HG03520 (cell line): ENCODE results near the gene UBE2J2.

Experiments
- ATAC-seq: cut with Tn5 transposase; IDR thresholded peaks from one replicate; pipeline ENCODE4 v1.9.1; 2021; ENCODE audit warnings: mild to moderate bottlenecking, moderate library complexity; ENCODE audit not compliant: unreplicated experiment

UBE2J2 gene

DNA sequence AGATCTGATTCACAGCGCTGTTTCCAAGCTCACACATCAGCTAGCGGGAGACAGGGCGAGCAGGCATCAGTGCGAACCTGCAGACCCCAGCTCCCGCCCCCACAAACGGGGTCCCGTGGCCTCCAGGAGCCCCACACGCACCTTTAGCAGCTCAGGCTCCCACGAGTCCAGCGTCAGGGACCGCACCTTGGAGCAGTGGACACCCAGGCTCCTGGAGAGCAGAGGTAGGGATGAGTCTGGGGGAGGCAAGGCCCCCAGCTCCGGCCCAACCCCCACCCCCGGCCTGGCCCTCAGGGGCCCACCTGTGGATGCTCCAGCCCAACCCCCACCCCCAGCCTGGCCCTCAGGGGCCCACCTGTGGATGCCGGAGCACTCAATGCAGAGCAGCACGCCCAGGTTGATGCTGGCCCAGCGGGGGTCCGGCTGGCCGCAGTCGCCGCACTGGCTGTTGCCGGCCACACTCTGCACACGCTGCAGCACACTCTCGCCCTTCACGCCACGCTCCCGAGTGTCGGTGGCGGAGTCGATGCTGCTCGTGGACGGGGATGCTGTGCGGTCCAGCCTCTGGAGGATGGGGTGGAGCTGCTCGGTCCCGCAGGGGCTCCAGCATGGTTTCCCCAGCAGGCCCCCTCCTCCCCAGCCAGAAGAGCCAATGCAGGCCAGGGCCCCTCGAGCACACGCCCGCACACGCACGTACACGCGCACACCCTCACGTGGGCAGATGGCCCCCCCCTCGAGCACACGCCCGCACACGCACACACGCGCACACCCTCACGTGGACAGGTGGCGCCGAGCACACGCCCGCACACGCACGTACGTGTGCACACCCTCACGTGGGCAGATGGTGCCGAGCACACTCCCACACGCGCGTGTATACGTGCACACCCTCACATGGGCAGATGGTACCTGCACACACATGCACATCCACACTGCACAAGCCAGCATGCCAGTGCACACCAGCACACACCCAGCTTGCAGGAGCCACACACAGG, 22.7 kb upstream of the UBE2J2 start:
- no peak for ATAC-seq

DNA sequence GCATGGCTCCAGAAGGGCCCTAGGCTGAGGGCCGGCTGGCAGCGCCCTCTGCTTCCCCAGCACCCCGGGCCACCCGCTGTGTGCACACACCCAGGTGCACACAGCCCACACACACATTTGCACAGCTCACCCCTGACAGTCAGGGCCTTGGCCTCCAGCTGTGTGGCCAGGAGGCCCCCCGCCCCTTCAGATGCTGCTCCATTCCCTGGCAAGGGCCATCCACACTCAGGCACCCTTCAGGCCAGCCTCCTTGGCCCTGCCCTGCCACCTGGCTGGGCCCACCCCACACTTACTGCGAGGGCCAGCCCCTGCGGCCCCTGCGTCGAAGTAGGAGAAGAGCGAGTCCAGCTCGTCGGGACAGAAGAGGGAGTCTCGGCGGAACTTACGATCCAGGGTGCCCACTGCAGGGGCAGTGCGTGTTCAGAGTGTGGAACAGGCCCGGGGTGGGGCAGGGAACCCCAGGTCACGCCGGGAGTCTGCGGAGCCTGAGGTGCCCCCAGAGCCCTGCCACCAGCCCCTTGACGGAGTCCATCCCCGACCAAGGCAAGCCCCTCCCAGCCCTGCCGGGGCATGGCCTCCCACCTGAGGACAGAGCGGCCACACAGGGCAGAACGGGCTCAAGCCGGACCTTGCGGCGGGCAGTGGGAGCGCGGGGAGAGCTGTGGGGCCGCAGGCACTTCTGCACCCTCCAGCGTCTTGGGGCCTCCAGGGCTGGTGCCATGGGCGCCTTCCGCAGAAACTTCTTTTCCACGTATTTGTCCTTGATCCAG, 21.7 kb upstream of the UBE2J2 start:
- ATAC-seq, result no peak

DNA sequence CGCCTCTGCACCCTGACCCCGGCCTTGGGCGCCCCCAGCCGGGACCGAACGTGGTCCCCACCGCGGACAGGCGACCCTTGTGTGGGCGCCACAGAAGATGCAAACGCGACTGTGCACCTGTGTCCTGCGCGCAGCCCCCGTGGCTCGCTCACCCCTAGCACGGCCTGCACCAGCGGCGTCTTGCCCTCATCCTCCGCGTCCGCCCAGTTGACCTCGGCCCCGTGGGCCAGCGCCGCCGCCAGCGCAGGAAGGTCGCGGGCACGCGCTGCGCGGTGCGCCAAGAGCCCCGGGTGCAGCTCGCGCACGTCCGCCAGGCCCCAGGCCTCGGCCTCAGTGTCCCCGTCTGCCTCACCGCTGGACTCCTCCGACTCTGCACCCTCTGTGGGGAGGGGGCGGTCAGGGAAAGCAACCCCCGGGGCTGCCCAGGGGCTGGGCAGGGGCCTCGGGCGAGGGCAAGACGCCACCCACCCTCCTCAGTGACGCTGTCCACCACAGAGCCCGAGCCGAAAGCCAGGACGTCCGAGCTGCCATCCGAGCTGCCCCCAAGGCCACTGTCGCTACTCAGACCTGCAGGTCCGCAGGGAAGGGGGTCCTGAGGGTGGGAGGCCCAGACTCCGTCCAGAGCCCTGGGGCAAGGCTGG, 20.7 kb upstream of the UBE2J2 start:
- no peak for ATAC-seq

DNA sequence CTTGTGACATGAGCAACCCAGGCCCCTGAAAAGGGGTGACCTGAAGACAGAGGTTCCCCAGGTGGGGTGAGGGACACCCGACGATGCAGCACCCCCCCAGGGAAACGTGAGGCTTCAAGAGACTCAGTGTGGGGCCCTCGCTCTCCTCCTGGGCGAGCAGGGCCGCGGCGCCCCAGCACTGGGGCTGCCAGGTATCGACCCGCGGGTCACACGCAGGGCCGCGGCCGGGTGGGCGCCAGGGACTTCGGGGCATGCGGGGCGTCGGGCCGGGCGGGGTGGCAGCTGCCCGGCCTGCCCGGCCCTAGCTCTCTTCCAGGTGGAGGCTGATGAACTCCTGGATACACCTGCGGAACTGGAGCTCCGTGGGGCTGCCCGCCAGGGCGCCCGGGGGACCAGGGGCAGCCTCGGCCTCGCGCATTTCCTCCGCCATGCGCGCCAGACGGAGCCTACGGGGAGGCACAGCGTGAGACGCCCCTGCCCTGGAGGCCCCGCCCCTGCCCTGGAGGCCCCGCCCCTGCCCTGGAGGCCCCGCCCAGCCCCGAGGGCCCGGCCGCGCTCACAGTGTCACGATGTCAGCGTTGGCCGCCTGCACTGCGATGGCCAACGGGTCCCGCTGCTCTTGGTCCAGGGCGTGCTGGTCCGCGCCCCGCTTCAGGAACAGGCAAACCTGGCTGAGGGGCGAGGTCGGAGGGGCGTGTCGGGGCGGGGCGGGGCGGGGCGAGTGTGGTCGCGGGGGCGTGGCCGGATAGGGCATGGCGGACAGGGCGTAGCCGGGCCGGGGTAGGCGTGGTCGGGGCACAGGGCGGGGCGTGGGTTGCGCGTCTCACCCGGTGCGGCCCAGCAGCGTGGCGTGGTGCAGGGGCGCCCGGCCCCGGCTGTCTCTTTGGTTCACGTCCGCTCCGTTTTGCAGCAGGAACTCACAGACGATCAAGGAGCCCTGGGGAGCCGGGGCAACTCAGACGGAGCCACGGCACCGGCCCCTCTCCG, 19.9 kb upstream of the UBE2J2 start:
- ATAC-seq, result no peak

DNA sequence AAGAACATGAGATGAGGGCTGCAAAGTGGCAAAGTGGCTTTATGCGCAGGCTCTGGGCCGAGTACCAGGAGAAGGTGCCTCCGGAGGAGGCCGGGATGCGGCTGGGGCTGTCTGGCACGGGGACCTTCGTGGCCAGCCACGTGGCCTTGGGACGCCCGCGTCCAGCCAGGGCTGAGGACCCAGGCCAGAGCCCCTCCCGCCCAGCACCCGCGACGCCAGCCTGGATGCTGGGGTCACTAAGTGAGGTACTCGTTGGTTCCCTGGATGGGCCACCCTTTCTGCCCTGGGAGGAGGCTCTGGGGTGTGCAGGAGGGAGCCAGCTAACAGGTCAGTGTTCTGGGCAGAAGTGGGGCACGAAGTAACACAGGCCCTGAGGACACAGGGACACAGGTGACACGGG, 19.2 kb upstream of the UBE2J2 start:
- ATAC-seq, result no peak

DNA sequence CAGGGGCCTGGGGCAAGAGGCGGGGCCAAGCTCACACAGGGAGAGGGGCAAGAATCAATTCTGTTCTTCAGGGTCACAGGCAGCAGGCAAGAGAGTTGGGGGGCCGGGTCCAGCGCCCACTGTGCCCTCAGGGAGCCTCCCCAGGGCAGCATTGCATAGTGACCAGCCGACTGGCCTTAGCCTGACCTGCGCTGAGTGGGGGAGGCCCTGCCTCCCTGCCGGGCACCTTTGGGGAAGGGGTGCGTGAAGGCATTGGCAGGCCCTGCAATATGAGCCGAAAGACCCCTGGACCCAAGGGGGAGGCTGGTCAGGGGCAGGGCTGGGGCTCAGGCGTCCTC, 18.8 kb upstream of the UBE2J2 start:
- no peak for ATAC-seq

DNA sequence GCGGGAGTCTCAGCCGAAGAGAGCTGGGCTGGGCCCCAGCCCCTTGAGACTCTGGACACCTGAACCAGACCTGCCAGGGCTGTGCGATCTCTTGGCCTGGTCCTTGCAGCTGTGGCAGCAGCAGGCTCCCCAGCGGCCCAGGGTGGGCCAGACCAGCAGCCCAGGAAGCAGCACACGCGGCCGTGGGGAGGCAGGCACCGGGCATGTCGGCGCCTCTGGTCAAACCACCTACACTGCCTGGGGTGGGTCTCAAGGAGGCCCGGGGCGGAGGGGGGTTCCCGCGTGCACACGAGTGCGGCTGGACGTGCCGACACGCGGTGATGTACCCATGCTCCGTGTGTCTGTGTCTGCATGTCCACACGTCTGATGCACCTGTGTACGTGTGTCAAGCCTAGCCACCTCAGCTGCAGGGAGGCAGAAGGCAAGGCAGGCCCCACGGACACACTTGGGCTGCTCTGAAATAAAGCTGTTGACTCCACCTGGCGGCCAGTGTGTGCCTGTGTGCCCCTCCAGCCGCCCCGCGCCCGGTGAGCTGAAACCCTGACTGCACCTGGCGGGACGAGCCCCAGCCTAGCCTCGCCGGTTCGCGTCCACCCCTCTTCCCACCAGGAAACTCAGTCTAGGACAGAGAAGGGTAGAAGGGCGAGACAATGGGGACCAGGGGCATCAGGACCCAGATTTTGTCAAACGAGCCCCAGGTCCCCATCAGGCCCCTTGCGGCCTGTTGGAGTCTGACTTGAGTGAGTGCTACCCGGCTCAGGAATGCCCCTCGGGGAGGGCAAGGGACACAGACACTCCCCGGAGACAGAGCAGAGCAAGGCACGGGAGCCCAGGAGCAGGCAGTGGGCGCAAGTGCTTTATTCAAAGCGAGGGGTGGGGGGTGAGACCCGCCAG, 18.1 kb upstream of the UBE2J2 start:
- ATAC-seq, result no peak

DNA sequence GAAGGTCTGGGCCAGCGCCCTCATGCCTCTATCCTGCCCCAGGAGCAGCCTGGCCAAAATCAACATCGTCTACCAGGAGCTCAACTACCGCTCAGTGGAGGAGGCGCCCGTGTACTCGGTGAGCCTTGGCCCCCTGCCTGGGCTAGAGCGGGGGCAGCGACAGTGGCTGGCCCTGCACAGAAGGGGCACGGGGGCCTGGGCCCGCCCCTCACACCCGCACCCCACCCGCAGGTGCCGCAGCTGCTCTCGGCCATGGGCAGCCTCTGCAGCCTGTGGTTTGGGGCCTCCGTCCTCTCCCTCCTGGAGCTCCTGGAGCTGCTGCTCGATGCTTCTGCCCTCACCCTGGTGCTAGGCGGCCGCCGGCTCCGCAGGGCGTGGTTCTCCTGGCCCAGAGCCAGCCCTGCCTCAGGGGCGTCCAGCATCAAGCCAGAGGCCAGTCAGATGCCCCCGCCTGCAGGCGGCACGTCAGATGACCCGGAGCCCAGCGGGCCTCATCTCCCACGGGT, 17.4 kb upstream of the UBE2J2 start:
- no peak for ATAC-seq

DNA sequence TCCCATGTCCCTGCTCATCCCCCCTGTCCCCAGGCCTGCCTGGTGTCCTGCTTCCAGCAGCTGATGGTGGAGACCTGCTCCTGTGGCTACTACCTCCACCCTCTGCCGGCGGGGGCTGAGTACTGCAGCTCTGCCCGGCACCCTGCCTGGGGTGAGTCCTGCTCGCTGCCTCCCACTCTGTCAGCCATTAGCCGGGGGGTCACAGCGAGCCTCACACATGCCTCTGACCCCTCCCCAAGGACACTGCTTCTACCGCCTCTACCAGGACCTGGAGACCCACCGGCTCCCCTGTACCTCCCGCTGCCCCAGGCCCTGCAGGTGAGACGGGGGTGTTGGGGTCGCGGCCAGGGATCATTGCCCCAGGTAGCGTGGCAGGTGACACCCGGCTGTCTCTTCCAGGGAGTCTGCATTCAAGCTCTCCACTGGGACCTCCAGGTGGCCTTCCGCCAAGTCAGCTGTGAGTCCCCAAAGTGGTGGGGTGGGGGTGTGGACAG, 16.6 kb upstream of the UBE2J2 start:
- ATAC-seq, result no peak

DNA sequence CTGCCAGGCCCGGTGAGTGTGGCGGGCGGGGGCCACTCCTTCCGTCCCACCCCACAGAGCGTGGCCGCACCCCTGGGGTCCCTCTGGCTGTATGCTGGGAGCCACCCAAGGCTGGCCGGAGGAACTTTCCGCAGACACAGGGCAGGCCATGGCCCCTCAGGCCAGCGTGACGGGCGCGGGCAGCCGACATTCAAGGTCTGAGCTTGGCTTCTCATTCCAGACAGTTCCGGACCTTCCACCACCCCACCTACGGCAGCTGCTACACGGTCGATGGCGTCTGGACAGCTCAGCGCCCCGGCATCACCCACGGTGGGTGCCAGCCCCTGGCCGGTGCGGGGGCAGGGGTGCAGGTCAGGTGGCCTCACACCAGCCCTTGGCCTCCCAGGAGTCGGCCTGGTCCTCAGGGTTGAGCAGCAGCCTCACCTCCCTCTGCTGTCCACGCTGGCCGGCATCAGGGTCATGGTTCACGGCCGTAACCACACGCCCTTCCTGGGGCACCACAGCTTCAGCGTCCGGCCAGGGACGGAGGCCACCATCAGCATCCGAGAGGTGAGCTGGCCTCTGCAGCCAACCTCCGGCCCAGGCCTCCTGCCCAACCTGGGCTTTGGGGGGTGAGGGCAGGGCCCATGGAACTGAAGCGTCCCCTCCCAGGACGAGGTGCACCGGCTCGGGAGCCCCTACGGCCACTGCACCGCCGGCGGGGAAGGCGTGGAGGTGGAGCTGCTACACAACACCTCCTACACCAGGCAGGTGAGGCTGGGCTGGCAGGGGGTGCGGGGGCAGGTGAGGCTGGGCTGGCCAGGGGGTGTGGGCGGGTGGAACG, 13.8 kb upstream of the UBE2J2 start:
- ATAC-seq, result no peak

DNA sequence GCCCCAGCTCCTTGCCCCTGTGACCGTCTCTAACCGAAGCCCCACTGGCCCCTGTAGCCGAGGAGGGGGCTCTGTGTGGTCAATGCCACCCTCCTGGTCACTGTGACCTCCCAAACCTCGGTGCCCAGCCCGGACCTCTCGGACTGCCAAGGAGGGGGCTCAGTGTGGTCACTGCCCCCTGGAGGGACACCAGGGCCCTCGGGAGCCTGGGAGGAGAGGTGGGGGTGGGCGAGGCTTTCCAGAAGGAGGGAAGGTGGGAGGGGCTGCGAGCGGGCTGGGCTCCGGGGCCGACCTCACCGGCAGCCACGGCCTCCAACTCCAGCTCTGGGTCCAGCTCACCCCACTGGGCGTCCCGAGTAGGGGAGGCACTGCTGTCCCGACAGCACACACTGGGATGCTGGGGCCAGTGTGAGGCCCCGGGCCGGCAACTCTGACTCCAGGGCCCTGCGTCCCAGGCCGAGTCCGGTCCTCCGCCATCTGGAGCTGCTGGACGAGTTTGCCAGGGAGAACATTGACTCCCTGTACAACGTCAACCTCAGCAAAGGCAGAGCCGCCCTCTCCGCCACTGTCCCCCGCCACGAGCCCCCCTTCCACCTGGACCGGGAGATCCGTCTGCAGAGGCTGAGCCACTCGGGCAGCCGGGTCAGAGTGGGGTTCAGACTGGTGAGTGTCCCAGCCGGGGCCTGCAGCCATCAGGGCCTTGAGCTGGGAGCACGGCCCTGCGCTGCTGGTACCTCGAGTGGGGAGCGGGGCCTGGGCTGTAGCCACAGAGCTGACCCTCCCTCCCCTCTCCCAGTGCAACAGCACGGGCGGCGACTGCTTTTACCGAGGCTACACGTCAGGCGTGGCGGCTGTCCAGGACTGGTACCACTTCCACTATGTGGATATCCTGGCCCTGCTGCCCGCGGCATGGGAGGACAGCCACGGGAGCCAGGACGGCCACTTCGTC, 12.9 kb upstream of the UBE2J2 start:
- ATAC-seq, result no peak

DNA sequence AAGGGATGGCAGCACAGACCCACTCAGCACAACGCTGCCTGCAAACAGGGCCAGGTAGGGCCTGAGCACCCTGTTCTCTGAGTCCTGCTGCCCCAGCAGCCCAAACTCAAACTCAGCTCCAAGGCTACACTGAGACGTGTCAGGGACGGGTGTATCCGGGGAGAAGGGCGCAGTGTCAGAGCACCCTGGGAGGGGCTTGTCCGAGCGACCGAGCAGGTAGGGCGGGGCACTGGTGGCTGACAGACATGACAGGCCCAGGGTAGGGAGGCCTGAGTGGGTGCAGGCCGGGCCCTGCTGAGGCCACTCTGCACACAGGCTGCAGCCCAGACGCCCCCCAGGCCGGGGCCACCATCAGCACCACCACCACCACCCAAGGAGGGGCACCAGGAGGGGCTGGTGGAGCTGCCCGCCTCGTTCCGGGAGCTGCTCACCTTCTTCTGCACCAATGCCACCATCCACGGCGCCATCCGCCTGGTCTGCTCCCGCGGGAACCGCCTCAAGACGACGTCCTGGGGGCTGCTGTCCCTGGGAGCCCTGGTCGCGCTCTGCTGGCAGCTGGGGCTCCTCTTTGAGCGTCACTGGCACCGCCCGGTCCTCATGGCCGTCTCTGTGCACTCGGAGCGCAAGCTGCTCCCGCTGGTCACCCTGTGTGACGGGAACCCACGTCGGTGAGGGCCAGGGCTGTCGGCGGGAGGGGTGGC, 12.1 kb upstream of the UBE2J2 start:
- no peak for ATAC-seq

DNA sequence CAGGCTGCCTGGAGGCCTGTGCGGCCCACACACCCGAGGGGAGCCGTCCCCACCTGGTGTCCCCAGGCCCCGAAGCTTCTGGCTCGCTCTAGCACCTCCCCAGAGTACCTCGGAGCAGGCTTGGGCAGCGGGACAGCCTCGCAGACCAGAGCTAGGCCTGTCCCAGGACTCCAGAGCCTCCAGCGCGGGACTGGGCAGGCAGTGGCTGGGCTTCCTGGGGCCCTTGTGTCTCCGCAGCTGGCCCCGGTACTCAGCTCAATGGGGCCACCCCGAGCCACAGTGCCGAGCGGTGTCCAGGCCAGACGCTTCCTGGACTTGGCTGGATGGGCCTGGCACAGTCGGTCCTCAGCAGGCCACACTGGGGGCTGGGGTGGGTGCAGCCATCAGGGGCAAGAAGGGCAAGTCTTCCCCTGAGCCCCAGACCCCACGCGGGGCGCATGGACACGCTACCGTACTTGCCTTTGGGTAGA, 11.5 kb upstream of the UBE2J2 start:
- ATAC-seq, result no peak

DNA sequence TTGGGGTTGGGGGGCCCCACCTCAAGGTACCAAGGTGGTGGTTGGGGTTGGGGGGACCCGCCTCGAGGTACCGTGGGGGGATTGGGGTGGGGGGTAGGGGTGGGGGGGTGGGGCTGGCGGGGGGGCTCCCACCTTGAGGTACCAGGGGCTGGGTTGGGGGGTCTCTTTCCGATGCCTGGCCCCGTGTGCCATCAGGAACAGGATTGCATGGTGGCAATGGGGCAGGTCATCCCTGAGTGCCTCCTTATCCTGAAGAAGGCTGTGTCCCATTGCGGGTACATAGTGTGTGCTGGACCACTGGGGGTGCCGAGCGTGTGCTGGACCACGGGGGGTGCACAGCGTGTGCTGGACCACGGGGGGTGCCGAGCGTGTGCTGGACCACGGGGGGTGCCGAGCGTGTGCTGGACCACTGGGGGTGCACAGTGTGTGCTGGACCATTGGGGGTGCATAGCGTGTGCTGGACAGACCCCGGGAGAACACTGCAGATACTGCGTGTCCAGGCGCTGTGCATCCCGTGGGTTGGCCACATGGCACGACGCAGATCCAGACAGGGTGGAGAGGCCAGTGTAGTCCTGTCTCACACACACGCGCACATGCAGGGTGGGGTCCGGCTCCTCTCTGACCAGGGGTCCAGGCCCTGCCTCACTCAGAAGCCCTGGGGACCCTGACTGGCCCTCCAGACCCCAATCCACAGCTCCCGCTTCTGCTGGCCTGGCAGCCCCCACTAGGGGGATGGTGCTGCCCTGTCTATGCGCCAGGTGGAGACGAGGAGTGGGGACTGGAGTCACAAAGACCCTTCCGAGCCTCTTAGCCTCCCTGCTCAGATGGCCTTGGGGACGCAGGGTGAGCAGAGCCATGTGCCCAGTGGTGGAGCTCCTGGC, 10.8 kb upstream of the UBE2J2 start:
- no peak for ATAC-seq

DNA sequence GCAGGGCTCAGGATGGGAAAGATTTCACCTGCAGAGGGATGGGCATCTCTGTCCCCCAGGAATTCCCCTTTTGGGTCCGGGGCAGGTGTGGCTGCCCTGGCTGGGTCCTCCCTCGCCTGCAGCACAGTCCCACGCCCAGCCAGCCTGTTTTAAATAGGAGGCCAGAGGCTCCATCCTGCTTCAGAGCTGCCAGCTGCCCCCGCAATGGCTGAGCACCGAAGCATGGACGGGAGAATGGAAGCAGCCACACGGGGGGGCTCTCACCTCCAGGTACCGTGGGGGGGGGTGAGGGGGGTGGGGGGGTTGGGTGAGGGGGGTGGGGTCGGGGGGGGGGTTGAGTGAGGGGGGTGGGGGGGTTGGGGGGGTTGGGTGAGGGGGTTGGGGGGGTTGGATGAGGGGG, 10.2 kb upstream of the UBE2J2 start:
- ATAC-seq, result no peak
